Vagina (tissue), 2 donors: Measurements from ENCODE around the gene CNTROB. TPM values are rescaled to one million over a fixed set of nuclear protein-coding genes. Genes with fewer than 3 reads are reported as not detected.

Experiments
- DNase-seq, 2 donors: peaks; one replicate each; pipeline ENCODE4 v3.0.0-alpha.2; 2017; ENCODE audit errors: extremely low spot score in 2 of 2
- H3K27ac ChIP-seq: fragments of 200-600 bp; sonication (generic); one replicate; pipeline ENCODE4 v1.5.1; 2019
- H3K27me3 ChIP-seq: fragments of 200-600 bp; sonication (generic); one replicate; pipeline ENCODE4 v1.5.1; 2019
- H3K36me3 ChIP-seq, 2 donors: fragments of 200-600 bp; sonication (generic); one replicate each; pipeline ENCODE4 v1.5.1; 2017 to 2019
- H3K4me1 ChIP-seq: fragments of 200-600 bp; sonication (generic); one replicate; pipeline ENCODE4 v1.5.1; 2019
- H3K4me3 ChIP-seq, 2 donors: fragments of 200-600 bp; sonication (generic); 1 replicate in 1 of 2; 2 replicates in 1 of 2; pipeline ENCODE4 v1.5.1; 2016 to 2019
- H3K9me3 ChIP-seq: fragments of 200-600 bp; sonication (generic); one replicate; pipeline ENCODE4 v1.5.1; 2019
- CTCF ChIP-seq, 3 experiments: fragments of 450-650 bp in 2 of 3; fragments of 200-600 bp in 1 of 3; sonication (generic) in 1 of 3; IDR thresholded peaks; one replicate each; pipeline ENCODE4 v1.5.1; 2017 to 2019; ENCODE audit warnings: antibody characterized with exemption in 3 of 3, mild to moderate bottlenecking in 2 of 3, moderate library complexity in 2 of 3
- POLR2A ChIP-seq, 2 donors: fragments of 450-650 bp; IDR thresholded peaks; one replicate each; pipeline ENCODE4 v1.6.1; 2017; ENCODE audit warnings: antibody characterized with exemption in 2 of 2, mild to moderate bottlenecking in 2 of 2, moderate library complexity in 2 of 2
- POLR2AphosphoS5 ChIP-seq, 2 donors: sonication (generic); formaldehyde crosslinking; IDR thresholded peaks; one replicate each; pipeline ENCODE4 v1.9.0; 2017; ENCODE audit warnings: antibody characterized with exemption in 2 of 2, mild to moderate bottlenecking in 2 of 2, low read depth in 1 of 2; ENCODE audit not compliant: insufficient read depth in 1 of 2
- intact Hi-C: fragments of 100-400 bp; cut with DNase I; formaldehyde crosslinking; loops from one replicate; pipeline ENCODE4 v1.15.1; 2023
- total RNA-seq: library from RNA; depleted of rRNA; stranded (reverse); fragments of >200 nt; gene quantifications from one replicate; pipeline ENCODE4 v1.2.3, GENCODE V29; 2016

The CNTROB gene
- total RNA-seq, 1 donor from 2014 or later, result 20.9 TPM

- TF ChIP-seq CTCF (IDR thresholded peaks at IDR 0.05), result no peak
- TF ChIP-seq POLR2A (IDR thresholded peaks at IDR 0.05), result no peak
- no peak for TF ChIP-seq POLR2AphosphoS5 (IDR thresholded peaks at IDR 0.05; ENCODE audit: insufficient read depth in 1 of 2, low read depth in 1 of 2)
- DNase-seq, result no peak
- intact Hi-C loops, result no loop called here
- Histone ChIP-seq H3K4me3 (no peak overlapping the region), H3K4me1 (peaks cover 10% of the 10 kb centered on the region), H3K36me3 (no peaks in the 10 kb centered on the region), H3K9me3 (no peaks in the 10 kb centered on the region), H3K27me3 (no peaks in the 10 kb centered on the region), H3K27ac (no peak overlapping the region)
Measured at GRCh38 chr17:7992516-7992915, 60.5 kb downstream of the CNTROB start.

GRCh38 chr17:7992924-7993323 lies 60.9 kb downstream of the CNTROB start:
- no peak for TF ChIP-seq CTCF (IDR thresholded peaks at IDR 0.05)
- TF ChIP-seq POLR2AphosphoS5 (IDR thresholded peaks at IDR 0.05; ENCODE audit: insufficient read depth in 1 of 2, low read depth in 1 of 2), result no peak
- no peak for TF ChIP-seq POLR2A (IDR thresholded peaks at IDR 0.05)
- intact Hi-C loops, result no loop called here
- Histone ChIP-seq H3K4me1 (peaks cover 10% of the 10 kb centered on the region), H3K27ac (no peak overlapping the region), H3K4me3 (no peak overlapping the region), H3K36me3 (no peaks in the 10 kb centered on the region), H3K9me3 (no peaks in the 10 kb centered on the region), H3K27me3 (no peaks in the 10 kb centered on the region)
- DNase-seq, result no peak

GRCh38 chr17:7993972-7994589 lies 62.1 kb downstream of the CNTROB start:
- no peaks in the 10 kb centered on the region for H3K36me3 ChIP-seq
- no peak overlapping the region for H3K4me3 ChIP-seq
- intact Hi-C loops, result no loop called here
- H3K9me3 ChIP-seq, result no peaks in the 10 kb centered on the region
- H3K27me3 ChIP-seq, result no peaks in the 10 kb centered on the region
- TF ChIP-seq CTCF (IDR thresholded peaks at IDR 0.05) (no peak), POLR2AphosphoS5 (IDR thresholded peaks at IDR 0.05; ENCODE audit: insufficient read depth in 1 of 2, low read depth in 1 of 2) (no peak), POLR2A (IDR thresholded peaks at IDR 0.05) (no peak)
- peaks cover 10% of the 10 kb centered on the region for H3K4me1 ChIP-seq
- H3K27ac ChIP-seq, result no peak overlapping the region
- no peak for DNase-seq

DNA sequence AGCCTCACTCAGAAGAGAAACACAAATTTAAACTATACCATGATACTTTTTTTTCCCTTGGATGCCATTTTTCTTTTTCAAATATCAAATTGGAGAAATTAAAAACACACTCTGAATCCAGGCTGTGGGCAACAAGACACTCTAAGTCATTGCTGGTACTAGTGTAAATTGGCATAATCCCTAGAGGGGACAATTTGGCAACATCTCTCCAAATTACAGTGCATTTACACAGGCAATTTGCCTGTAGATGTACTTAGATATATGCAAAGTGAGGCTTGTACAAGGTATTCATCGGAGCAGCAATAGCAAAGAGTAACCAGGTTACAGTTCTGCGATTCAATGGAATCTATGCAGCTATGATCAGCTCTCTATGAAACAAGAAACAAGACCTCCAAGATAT lies 63.7 kb downstream of the CNTROB start:
- Histone ChIP-seq H3K9me3 (no peaks in the 10 kb centered on the region), H3K4me1 (no peaks in the 10 kb centered on the region), H3K4me3 (no peak overlapping the region), H3K36me3 (no peaks in the 10 kb centered on the region), H3K27me3 (no peaks in the 10 kb centered on the region), H3K27ac (no peak overlapping the region)
- no peak for DNase-seq
- intact Hi-C loops, result no loop called here
- no peak for TF ChIP-seq POLR2A (IDR thresholded peaks at IDR 0.05)
- TF ChIP-seq CTCF (IDR thresholded peaks at IDR 0.05), result no peak
- no peak for TF ChIP-seq POLR2AphosphoS5 (IDR thresholded peaks at IDR 0.05; ENCODE audit: insufficient read depth in 1 of 2, low read depth in 1 of 2)

GRCh38 chr17:7997186-7997585 lies 65.2 kb downstream of the CNTROB start:
- intact Hi-C loops, result no loop called here
- Histone ChIP-seq H3K36me3 (no peaks in the 10 kb centered on the region), H3K27ac (no peak overlapping the region), H3K9me3 (no peaks in the 10 kb centered on the region), H3K4me3 (no peak overlapping the region), H3K4me1 (peaks cover 4% of the 10 kb centered on the region), H3K27me3 (no peaks in the 10 kb centered on the region)
- no peak for DNase-seq
- TF ChIP-seq POLR2AphosphoS5 (IDR thresholded peaks at IDR 0.05; ENCODE audit: insufficient read depth in 1 of 2, low read depth in 1 of 2) (no peak), CTCF (IDR thresholded peaks at IDR 0.05) (no peak), POLR2A (IDR thresholded peaks at IDR 0.05) (no peak)
